Measurements from ENCODE around the gene FUT3. TPM values are rescaled to one million over a fixed set of nuclear protein-coding genes. Genes with fewer than 3 reads are reported as not detected.

FUT3 gene
- polyA plus RNA-seq, 3 donors = not detected

DNA sequence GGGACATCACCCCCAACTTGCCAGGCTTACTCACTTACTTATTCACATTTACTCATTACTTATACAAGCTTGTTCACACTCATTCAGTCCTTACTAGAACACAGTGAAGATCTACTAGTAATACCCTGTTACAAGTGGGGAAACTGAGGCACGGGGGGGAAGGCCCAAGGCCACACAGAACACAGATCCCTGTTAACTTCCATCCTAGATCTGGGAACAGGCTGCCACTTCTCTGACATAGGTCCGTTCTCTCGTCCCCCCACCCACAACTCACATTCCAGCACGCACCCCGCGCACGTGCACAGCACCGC is 47.9 kb downstream of the FUT3 start:
- H3K79me2 ChIP-seq (ENCODE audit: insufficient read depth, low read length) = no peaks in the 10 kb centered on the region
- H4K20me1 ChIP-seq (ENCODE audit: insufficient read depth, low read length) = no peaks in the 10 kb centered on the region
- Mint-ChIP-seq H3K36me3 (peaks cover 2 to 6% of the 10 kb centered on the region in 2 donors), H3K4me1 (peaks cover 21% of the 10 kb centered on the region), H3K4me3 (peak overlapping the region; percentile 43 to 86), H3K9me3 (peaks cover 0 to 25% (median 13%) of the 10 kb centered on the region in 7 donors), H3K27me3 (ENCODE audit: low read depth in 3 of 3) (peaks cover 69 to 87% (median 79%) of the 10 kb centered on the region in 3 donors), H3K27ac (no peak overlapping the region)
- peak overlapping the region in 2 of 3 experiments; percentile 27 to 67 for H3K4me3 ChIP-seq (replicated peaks in 1 of 3; ENCODE audit: low read depth in 2 of 3, low read length in 3 of 3)
- WGBS (ENCODE audit: insufficient coverage) = 17% methylated on average over 8 of the region's 8 CpGs
- peak overlapping the region; percentile 74 for H2AFZ ChIP-seq (ENCODE audit: insufficient read depth, low read depth, low read length, poor library complexity, severe bottlenecking)
- intact Hi-C loops (cut with micrococcal nuclease) = loop anchor here (5.0 to 10.0 kb wide), 2 partner anchors 219 to 221 kb away; no protein-coding TSS in a partner anchor
- no peaks in the 10 kb centered on the region for H3K36me3 ChIP-seq (replicated peaks in 1 of 2; ENCODE audit: control insufficient read depth in 1 of 2, insufficient read depth in 2 of 2, low read length in 2 of 2)
- H3K27me3 ChIP-seq (ENCODE audit: control insufficient read depth in 2 of 2, insufficient read depth in 2 of 2, low read length in 2 of 2) = peaks cover 10 to 55% of the 10 kb centered on the region in 2 donors
- TF ChIP-seq, protein P1, sequence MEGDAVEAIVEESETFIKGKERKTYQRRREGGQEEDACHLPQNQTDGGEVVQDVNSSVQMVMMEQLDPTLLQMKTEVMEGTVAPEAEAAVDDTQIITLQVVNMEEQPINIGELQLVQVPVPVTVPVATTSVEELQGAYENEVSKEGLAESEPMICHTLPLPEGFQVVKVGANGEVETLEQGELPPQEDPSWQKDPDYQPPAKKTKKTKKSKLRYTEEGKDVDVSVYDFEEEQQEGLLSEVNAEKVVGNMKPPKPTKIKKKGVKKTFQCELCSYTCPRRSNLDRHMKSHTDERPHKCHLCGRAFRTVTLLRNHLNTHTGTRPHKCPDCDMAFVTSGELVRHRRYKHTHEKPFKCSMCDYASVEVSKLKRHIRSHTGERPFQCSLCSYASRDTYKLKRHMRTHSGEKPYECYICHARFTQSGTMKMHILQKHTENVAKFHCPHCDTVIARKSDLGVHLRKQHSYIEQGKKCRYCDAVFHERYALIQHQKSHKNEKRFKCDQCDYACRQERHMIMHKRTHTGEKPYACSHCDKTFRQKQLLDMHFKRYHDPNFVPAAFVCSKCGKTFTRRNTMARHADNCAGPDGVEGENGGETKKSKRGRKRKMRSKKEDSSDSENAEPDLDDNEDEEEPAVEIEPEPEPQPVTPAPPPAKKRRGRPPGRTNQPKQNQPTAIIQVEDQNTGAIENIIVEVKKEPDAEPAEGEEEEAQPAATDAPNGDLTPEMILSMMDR (IDR thresholded peaks at IDR 0.05) = no peak
- no peak overlapping the region for H3K9ac ChIP-seq (ENCODE audit: insufficient read depth, low read length, poor library complexity, severe bottlenecking)
- H3K27ac ChIP-seq (ENCODE audit: low read depth in 1 of 2, low read length in 2 of 2) = no peak overlapping the region
- H3K4me2 ChIP-seq (replicated peaks; ENCODE audit: extremely low read depth, low read length, poor library complexity, severe bottlenecking) = peak overlapping the region; percentile 77
- peaks cover 15 to 16% of the 10 kb centered on the region in 2 donors for H3K4me1 ChIP-seq (ENCODE audit: control insufficient read depth in 1 of 2, insufficient read depth in 2 of 2, low read length in 2 of 2)
- DNase-seq = no peak
- peaks cover 10 to 17% of the 10 kb centered on the region in 2 donors for H3K9me3 ChIP-seq (replicated peaks in 1 of 2; ENCODE audit: control insufficient read depth in 1 of 2, insufficient read depth in 1 of 2, low read length in 2 of 2)

DNA sequence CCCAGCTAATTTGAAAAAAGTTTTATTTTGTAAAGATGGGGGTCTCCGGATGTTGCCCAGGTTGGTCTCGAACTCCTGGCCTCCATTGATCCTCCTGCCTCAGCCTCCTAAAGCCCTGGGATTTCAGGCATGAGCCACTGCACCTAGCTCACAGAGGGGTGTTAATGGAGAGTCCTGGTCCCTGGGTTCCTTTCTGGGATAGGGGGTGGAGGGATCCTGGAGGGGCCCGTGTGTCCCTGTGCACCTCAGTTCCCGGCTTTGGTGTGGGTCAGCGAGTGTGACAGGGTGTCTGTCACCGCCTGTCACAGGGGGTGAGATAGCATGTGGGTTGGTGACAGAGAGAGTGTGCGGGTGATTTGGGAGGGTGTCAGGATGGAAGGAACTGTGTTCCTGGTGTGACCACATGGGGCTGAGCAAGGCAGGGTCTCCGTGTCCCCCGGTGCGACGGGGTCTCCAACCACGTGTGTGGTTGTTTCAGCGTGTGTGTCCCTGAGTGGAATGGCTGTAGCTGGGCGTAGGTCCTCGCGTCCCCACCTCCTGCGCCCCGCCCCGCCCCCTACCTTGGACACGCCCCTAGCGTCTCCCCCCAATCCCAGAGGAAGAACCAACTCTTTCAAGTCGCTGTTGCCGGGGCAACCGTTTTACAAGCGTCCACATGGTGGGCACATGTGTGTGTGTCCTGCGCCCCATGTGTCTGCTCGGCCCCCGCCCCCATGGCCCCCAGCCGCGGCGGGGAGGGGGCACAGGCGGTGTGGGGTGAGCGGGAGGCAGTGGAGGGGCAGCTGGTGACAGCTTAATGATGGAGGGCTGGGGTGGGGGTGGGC is 49.2 kb downstream of the FUT3 start:
- Histone ChIP-seq H4K20me1 (ENCODE audit: insufficient read depth, low read length) (no peaks in the 10 kb centered on the region), H3K36me3 (replicated peaks in 1 of 2; ENCODE audit: control insufficient read depth in 1 of 2, insufficient read depth in 2 of 2, low read length in 2 of 2) (no peaks in the 10 kb centered on the region), H3K9ac (ENCODE audit: insufficient read depth, low read length, poor library complexity, severe bottlenecking) (no peak overlapping the region), H3K4me2 (replicated peaks; ENCODE audit: extremely low read depth, low read length, poor library complexity, severe bottlenecking) (no peak overlapping the region), H3K27ac (ENCODE audit: low read depth in 1 of 2, low read length in 2 of 2) (no peak overlapping the region), H3K27me3 (ENCODE audit: control insufficient read depth in 2 of 2, insufficient read depth in 2 of 2, low read length in 2 of 2) (peaks cover 10 to 53% of the 10 kb centered on the region in 2 donors), H2AFZ (ENCODE audit: insufficient read depth, low read depth, low read length, poor library complexity, severe bottlenecking) (peak overlapping the region; percentile 21), H3K79me2 (ENCODE audit: insufficient read depth, low read length) (no peaks in the 10 kb centered on the region), H3K4me3 (replicated peaks in 1 of 3; ENCODE audit: low read depth in 2 of 3, low read length in 3 of 3) (no peak overlapping the region), H3K4me1 (ENCODE audit: control insufficient read depth in 1 of 2, insufficient read depth in 2 of 2, low read length in 2 of 2) (peaks cover 15 to 16% of the 10 kb centered on the region in 2 donors), H3K9me3 (replicated peaks in 1 of 2; ENCODE audit: control insufficient read depth in 1 of 2, insufficient read depth in 1 of 2, low read length in 2 of 2) (peaks cover 10 to 16% of the 10 kb centered on the region in 2 donors)
- 14% methylated on average over 25 of the region's 33 CpGs for WGBS (ENCODE audit: insufficient coverage)
- DNase-seq = no peak
- Mint-ChIP-seq H3K4me3 (peak overlapping the region in 1 of 2 donors; percentile 86), H3K27ac (peak overlapping the region in 2 of 7 donors; percentile 15 to 42), H3K4me1 (peaks cover 21% of the 10 kb centered on the region), H3K36me3 (peaks cover 2 to 6% of the 10 kb centered on the region in 2 donors), H3K9me3 (peaks cover 0 to 24% (median 12%) of the 10 kb centered on the region in 7 donors), H3K27me3 (ENCODE audit: low read depth in 3 of 3) (peaks cover 65 to 85% (median 80%) of the 10 kb centered on the region in 3 donors)
- TF ChIP-seq, protein P1 (IDR thresholded peaks at IDR 0.05) = no peak
- intact Hi-C loops (cut with micrococcal nuclease) = loop anchor here (5.0 to 10.0 kb wide), 2 partner anchors 220 to 223 kb away; no protein-coding TSS in a partner anchor
